ENCODE results near the gene JAKMIP1. TPM values are rescaled to one million over a fixed set of nuclear protein-coding genes. Genes with fewer than 3 reads are reported as not detected.

Gene JAKMIP1
- total RNA-seq, 4 donors from 2014 or later: 1.2 to 6.6 TPM; not detected in 2

DNA sequence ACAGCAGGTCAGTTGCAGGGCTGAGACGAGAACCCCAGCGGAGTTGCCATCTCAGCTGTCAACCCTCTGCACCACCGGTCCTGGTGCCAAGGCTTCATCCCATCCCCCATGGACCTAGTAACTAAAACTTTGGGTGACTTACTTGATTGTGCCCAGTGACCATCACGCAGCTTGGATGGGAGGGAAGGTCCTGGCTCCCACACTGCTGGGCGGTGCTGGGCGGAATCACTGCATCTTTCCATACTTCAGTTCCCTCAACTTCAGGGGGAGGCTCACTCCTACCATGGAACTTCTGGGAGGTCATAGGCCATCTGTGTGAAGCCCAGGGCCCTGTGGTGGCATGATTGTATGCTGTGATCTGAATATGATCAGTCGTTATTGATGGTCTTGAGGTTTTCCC, 26.2 kb upstream of the JAKMIP1 start:
- Histone ChIP-seq H3K27ac (no peak overlapping the region), H3K4me3 (no peak overlapping the region), H3K36me3 (no peaks in the 10 kb centered on the region), H3K9me3 (peaks cover 0 to 14% (median 4%) of the 10 kb centered on the region in 4 donors), H3K27me3 (peaks cover 0 to 10% of the 10 kb centered on the region in 2 donors), H3K4me1 (peaks cover 0 to 8% (median 0%) of the 10 kb centered on the region in 4 donors)
- DNase-seq: peak in 1 of 3 donors; percentile 26
- no peak for TF ChIP-seq POLR2A (IDR thresholded peaks at IDR 0.05)
- no peak for TF ChIP-seq CTCF (IDR thresholded peaks at IDR 0.05)

- Histone ChIP-seq H3K4me3 (no peak overlapping the region), H3K9me3 (peaks cover 0 to 14% (median 4%) of the 10 kb centered on the region in 4 donors), H3K36me3 (no peaks in the 10 kb centered on the region), H3K27ac (no peak overlapping the region), H3K4me1 (peaks cover 0 to 11% (median 0%) of the 10 kb centered on the region in 4 donors), H3K27me3 (peaks cover 0 to 19% of the 10 kb centered on the region in 2 donors)
- no peak for DNase-seq
- TF ChIP-seq POLR2A (IDR thresholded peaks at IDR 0.05) (no peak), CTCF (IDR thresholded peaks at IDR 0.05) (no peak)
Measured at GRCh38 chr4:6225469-6225868, 25.1 kb upstream of the JAKMIP1 start.

GRCh38 chr4:6224735-6225134, 24.4 kb upstream of the JAKMIP1 start:
- Histone ChIP-seq H3K27ac (no peak overlapping the region), H3K9me3 (peaks cover 0 to 14% (median 4%) of the 10 kb centered on the region in 4 donors), H3K36me3 (no peaks in the 10 kb centered on the region), H3K4me3 (no peak overlapping the region), H3K4me1 (peaks cover 0 to 11% (median 0%) of the 10 kb centered on the region in 4 donors), H3K27me3 (peaks cover 0 to 19% of the 10 kb centered on the region in 2 donors)
- DNase-seq: no peak
- TF ChIP-seq POLR2A (IDR thresholded peaks at IDR 0.05) (no peak), CTCF (IDR thresholded peaks at IDR 0.05) (no peak)

- no peaks in the 10 kb centered on the region for H3K36me3 ChIP-seq
- no peak overlapping the region for H3K27ac ChIP-seq
- H3K4me1 ChIP-seq: peaks cover 0 to 11% (median 0%) of the 10 kb centered on the region in 4 donors
- peak in 1 of 3 donors; percentile 14 for DNase-seq
- H3K4me3 ChIP-seq: no peak overlapping the region
- peaks cover 0 to 14% (median 4%) of the 10 kb centered on the region in 4 donors for H3K9me3 ChIP-seq
- TF ChIP-seq CTCF (IDR thresholded peaks at IDR 0.05): no peak
- no peak for TF ChIP-seq POLR2A (IDR thresholded peaks at IDR 0.05)
- H3K27me3 ChIP-seq: peaks cover 0 to 19% of the 10 kb centered on the region in 2 donors
Measured at GRCh38 chr4:6222761-6223292, 22.5 kb upstream of the JAKMIP1 start.

DNA sequence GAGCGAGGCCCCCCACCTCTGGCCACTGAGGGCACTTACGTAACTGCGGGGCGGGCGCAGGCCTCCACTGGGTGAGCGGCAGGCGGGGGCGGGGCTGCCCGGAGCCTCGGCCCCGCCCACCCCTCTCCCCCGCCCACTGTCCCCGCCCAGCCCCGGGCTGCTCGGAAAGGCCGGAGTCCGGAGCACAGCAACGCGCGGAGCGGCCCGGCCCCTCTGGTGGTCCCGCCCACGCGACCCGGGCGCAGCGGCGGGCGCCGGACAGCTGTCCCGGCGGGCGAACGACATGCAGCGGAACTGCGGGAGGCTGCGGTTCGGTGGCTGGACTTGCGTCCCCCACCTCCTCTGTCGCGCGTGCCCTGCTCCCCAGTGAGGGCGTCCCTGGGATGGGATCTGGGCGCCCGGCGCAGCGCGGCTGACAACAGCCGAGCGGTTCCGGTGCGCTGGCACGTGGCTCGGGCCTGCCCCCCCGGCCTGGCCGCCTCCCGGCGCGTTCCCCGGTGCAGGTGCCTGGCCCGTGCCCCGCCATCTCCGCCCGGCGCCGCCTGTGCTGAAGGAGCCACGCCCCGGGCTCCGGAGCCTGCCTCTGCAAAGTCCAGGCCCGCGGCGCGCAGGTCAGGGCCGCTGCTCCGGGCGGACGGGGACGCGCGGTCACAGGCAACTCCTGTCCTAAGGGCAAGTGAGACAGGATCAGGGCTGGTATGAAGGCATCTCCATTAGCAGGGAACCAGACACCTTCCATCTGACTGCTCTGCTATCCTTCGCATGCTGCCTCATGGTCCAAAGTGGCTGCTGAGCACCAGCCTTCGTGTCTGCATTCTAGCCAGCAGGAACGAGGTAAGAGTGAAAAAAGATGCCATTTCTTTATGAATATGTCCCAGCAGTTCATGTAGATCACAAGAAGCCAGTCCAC, 21.8 kb upstream of the JAKMIP1 start:
- Histone ChIP-seq H3K4me1 (peaks cover 0 to 11% (median 0%) of the 10 kb centered on the region in 4 donors), H3K4me3 (peak overlapping the region in 3 of 4 donors; percentile 12 to 35 (median 34)), H3K36me3 (no peaks in the 10 kb centered on the region), H3K9me3 (peaks cover 0 to 14% (median 4%) of the 10 kb centered on the region in 4 donors), H3K27ac (no peak overlapping the region), H3K27me3 (peaks cover 0 to 19% of the 10 kb centered on the region in 2 donors)
- TF ChIP-seq POLR2A (IDR thresholded peaks at IDR 0.05) (no peak), CTCF (IDR thresholded peaks at IDR 0.05) (no peak)
- peak in 1 of 3 donors; percentile 47 for DNase-seq
